NCI-H524 treated with DMSO at 0.1 percent for 48 hours (cell line): Measurements from ENCODE around the gene RABGAP1L.
"Not testable (repeated sequence)": the region's sequence is repeated elsewhere in the genome, so short reads cannot be mapped to it uniquely, and the experiment has no call there.

Experiments used
- DNase-seq: peaks from one replicate; lab custom pipeline; 2025; lab: John Stamatoyannopoulos, UW

The RABGAP1L gene

DNA sequence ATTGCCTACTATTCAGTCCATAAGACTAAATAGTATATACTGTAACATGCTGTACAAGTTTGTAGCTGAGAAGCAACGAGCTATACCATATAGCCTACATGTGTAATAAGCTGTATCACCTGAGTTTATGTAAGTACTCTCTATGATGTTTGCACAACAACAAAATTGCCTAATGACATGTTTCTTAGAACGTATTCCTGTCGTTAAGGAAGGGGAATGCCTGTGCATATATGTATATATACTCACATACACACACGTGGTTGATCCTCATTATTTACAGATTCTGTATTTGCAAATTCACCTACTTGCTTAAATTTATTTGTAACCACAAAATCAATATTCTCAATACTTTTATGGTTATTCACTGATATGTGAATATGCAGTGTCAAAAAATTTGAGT, 504.0 kb downstream of the RABGAP1L start:
- DNase-seq: no peak

GRCh38 chr1:174666248-174666647, 506.9 kb downstream of the RABGAP1L start:
- DNase-seq: no peak

DNA sequence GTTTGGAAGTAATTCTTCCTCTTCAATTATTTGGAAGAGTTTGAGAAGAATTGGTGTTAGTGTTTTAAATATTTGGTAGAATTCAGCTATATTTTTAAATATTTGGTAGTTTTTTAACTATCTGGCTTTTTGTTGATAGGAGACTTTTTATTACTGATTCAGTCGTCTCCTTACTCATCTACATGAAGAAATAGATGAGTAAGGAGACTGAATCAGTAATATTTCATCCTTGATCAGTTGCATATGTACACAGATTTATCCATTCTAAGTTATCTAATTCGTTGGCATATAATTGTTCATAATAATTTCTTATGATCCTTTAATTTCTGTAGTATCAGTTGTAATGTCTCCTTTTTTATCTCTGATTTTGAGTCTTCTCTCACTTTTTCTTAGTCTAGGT, 512.5 kb downstream of the RABGAP1L start:
- no peak for DNase-seq

DNA sequence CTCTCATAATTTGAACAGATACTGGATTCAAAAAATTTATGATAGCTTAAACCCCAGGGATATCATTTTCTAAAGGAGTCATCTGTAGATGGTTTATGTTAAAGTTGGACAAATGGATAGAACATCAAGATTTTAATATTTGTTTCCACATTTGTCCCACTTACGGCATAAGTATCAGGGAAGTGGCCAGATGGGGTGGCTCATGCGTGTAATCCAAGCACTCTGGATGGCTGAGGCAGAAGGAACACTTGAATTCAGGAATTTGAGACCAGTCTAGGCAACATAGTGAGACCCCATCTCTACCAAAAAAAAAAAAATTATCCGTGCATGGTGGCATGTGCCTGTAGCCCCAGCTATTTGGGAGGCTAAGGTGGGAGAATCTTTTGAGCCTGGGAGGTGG, 517.5 kb downstream of the RABGAP1L start:
- peak; percentile 73 for DNase-seq

GRCh38 chr1:174678657-174679056, 519.3 kb downstream of the RABGAP1L start:
- DNase-seq: no peak

GRCh38 chr1:174680101-174680500, 520.8 kb downstream of the RABGAP1L start:
- no peak for DNase-seq

GRCh38 chr1:174682419-174683008, 523.2 kb downstream of the RABGAP1L start:
- DNase-seq: no peak

- no peak for DNase-seq
These were observed 526.9 kb downstream of the RABGAP1L start for GRCh38 chr1:174686213-174686612.

DNA sequence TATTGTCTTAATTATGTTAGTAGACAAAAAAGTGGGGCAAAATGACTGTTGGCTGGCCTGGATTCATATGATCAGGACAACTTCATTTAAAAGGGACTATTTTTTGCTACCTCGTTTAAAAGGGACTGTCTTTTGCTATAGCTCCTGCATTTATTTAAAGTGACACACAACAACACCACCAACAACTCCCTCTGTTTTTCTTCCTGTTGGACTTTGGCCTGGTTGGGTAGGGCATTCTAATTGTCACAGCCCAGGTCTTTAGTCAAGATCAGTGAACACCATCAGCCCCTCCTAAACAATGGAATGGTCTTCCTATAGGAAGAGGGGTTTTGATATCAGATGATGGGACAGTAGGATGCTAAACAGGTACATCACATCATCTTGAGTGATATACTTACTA, 530.2 kb downstream of the RABGAP1L start:
- no peak for DNase-seq

DNA sequence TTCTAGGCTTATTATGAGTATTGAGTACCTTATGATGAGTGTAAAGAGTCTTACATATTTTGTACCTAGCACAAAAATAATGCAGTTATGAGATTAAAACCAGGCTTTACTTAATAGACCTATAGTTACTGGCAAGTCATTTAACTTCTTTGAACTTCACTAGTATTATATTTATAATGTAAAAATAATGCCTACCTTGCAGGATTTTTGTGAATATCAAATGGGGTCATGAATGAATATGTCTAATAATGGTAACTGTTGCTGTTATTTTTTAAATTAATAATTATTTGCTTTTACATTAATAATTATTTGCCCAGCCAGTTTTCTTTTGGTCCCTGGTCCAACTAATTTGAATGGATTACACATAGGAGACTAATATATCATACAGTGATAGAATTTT, 530.9 kb downstream of the RABGAP1L start:
- DNase-seq: no peak

- no peak for DNase-seq
These were observed 533.0 kb downstream of the RABGAP1L start for GRCh38 chr1:174692313-174692712.

DNA sequence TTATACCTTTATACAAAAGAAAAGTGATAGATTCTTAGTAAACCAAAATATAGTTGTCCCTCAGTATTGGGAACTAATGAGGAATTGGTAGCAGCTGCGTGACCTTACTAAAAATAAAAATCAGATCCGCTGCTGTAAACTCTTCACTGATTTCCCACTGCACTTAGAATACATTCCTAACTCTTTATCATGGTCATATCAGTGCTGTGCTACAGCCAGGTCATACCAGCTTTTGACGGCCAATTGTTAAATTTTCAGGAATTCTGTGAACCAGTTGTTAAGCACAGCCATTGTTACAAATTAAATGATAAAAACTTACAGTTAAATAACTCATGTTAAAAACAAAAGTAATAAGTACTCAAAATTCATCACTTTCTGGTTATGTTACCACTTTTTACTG, 533.8 kb downstream of the RABGAP1L start:
- no peak for DNase-seq

GRCh38 chr1:174693539-174693938, 534.2 kb downstream of the RABGAP1L start:
- DNase-seq: not testable (repeated sequence)

DNA sequence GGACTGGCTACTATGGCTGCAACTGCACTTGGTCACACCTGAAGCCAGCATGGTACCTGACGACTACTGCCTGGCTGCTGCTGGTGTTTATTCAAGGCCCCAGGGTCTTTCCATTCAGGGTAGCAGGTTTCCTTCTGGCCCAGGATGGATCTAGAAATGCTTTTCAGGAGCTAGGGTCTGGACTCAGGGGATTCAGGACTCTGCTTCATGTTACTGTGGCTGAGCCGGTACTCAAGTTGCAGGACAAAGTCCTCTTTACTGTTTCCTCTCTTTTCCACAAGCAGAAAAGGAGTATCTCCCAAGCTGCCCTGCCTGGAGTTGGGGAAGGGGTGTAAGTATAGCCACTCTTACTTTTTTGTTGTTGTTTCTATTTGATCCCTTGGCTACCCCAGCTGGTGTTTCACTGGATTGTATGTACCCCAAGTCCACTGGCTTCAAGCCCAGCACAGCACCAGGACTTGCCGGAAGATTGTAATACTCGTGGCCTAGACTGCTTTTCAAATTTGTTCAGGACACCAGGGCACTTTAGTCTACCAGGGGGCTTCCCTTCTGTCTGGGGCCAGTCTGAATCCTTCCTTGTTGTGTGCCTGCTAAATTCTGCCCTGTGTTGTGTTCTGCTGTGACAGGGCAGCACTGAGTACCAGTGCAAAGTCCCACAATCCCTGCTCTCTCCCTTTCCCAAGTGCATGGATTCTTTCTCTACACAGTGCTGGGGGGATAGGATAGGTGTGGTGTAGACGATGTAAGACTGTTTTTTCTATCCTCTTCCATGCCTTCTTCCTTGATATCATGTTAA, 536.9 kb downstream of the RABGAP1L start:
- DNase-seq: no peak

- DNase-seq: no peak
These were observed 541.0 kb downstream of the RABGAP1L start for GRCh38 chr1:174700314-174700713.

- DNase-seq: no peak
These were observed 541.5 kb downstream of the RABGAP1L start for GRCh38 chr1:174700775-174701174.

DNA sequence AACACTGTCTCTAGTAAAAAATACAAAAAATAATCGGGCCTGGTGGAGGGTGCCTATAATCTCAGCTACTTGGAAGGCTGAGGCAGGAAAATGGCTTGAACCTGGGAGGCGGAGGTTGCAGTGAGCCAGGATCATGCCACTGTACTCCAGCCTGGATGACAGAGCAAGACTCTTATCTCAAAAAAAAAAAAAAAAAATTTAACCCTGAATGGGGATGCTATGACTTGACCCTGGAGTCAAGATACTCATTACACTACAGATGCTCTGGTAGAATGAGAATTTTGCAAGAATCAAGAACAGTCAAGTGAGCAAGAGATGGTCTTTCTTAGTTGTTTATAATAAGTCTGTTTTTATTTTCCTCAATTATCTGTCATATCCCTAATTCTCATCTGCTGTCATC, 542.2 kb downstream of the RABGAP1L start:
- DNase-seq: no peak

DNA sequence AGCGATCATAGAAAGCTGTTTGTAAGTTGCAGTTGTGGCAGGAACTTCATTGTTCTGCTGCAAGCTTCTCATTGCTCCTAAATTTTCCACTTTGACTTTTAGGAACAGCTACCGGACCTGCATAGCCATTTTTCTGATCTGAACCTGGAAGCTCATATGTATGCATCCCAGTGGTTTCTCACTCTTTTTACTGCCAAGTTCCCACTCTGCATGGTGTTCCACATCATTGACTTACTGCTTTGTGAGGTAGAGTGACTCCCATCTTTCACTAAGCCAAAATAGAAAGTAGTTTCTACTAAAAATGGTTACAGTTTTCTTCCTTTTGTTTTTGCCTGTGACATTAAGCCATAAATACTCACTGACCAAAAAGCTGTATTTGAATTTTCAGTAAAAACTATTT, 542.7 kb downstream of the RABGAP1L start:
- no peak for DNase-seq

DNA sequence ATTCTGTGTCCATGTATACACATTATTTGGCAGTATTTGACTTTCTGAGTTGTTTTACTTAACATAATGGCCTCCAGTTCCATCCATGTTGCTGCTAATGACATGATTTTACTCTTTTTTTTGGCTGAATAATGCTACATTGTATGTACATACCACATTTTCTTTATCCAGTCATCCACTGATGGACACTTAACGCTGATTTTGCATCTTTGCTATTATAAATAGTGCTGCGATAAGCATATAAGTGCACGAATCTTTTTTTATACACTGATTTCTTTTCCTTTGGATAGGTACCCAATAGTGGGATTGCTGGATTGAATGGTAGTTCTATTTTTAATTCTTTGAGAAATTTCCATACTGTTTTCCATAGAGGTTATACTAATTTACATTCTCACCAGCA, 544.0 kb downstream of the RABGAP1L start:
- DNase-seq: no peak

GRCh38 chr1:174704300-174704699, 545.0 kb downstream of the RABGAP1L start:
- DNase-seq: no peak

GRCh38 chr1:174710868-174711845, 551.8 kb downstream of the RABGAP1L start:
- no peak for DNase-seq

GRCh38 chr1:174711848-174712247, 552.5 kb downstream of the RABGAP1L start:
- DNase-seq: not testable (repeated sequence)

DNA sequence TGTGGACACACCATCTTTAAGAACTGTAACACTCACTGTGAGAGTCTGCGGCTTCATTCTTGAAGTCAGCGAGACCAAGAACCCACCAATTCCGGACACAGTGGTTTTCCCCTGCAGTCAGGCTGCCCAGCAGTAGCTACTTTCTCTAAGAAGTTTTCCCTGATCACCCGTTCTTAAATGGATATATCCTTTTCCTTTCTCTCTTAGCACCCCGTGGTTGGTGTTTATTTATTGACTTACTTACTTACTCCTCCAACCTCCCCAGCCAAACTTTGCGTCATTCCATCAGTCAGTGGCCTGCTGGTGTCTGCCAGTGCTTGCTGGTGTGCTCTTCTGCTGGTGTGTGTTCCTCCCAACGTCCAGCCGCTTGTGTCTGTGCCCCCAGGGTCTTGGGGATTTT, 553.2 kb downstream of the RABGAP1L start:
- no peak for DNase-seq
